Endothelial cell of umbilical vein (primary cell): ENCODE results near the gene FOXJ3. TPM values are rescaled to one million over a fixed set of nuclear protein-coding genes. Genes with fewer than 3 reads are reported as not detected.

Source experiments
- BruUV-seq: library from RNA; stranded (reverse); fragments of 400-500 nt; replicated peaks from 2 replicates; lab custom pipeline; 2021; lab: Mats Ljungman, UMichigan
- CTCF ChIA-PET: fragments of 300-600, 350-600 bp; sonication (Branson Sonifier 250); formaldehyde crosslinking; loops from one replicate; lab custom pipeline; 2021; ENCODE audit warnings: antibody characterized with exemption, inconsistent platforms; lab: Charles Lee
- POLR2A ChIA-PET: fragments of 300-600, 350-600 bp; sonication (Branson Sonifier 250); formaldehyde crosslinking; loops from one replicate; lab custom pipeline; 2021; ENCODE audit warnings: antibody characterized with exemption, inconsistent platforms; lab: Charles Lee
- DNase-seq: peaks from one replicate; pipeline ENCODE4 v3.0.0-alpha.2; 2011; ENCODE audit warnings: low read depth, low spot score
- FAIRE-seq: peaks from 2 replicates; lab custom pipeline; 2011; peaks lifted over from hg19 to GRCh38; lab: Jason Lieb, UNC
- H2AFZ ChIP-seq: 2 replicates; pipeline ENCODE4 v1.6.0; 2012; ENCODE audit warnings: low read depth, low read length, control low read depth, inconsistent platforms
- H3K27ac ChIP-seq: 2 replicates; pipeline ENCODE4 v1.5.1; 2011; ENCODE audit warnings: low read depth, mild to moderate bottlenecking, control low read depth, low read length, moderate library complexity; ENCODE audit not compliant: insufficient read depth
- H3K27me3 ChIP-seq, 2 experiments: 2 replicates each; pipeline versions ENCODE4 v1.6.0 to v1.6.1; 2011; ENCODE audit warnings: low read length in 2 of 2, mixed read lengths in 1 of 2; ENCODE audit not compliant: control insufficient read depth in 2 of 2, insufficient read depth in 2 of 2
- H3K36me3 ChIP-seq, 2 experiments: 2 replicates in 1 of 2; 3 replicates in 1 of 2; pipeline ENCODE4 v1.5.1; 2011; ENCODE audit warnings: low read length in 2 of 2, mild to moderate bottlenecking in 1 of 2, moderate library complexity in 1 of 2; ENCODE audit not compliant: control insufficient read depth in 2 of 2, insufficient read depth in 2 of 2; ENCODE audit errors: extremely low read depth in 1 of 2
- H3K4me1 ChIP-seq: 3 replicates; pipeline ENCODE4 v1.5.1; 2011; ENCODE audit warnings: mild to moderate bottlenecking, low read length; ENCODE audit not compliant: control insufficient read depth, insufficient read depth; ENCODE audit errors: extremely low read depth
- H3K4me2 ChIP-seq: 2 replicates; pipeline ENCODE4 v1.6.1; 2011; ENCODE audit warnings: low read length, control low read depth, mixed read lengths; ENCODE audit not compliant: insufficient read depth
- H3K4me3 ChIP-seq, 3 experiments: fragments of 200-600 bp in 1 of 3; sonication (generic), shearing (Covaris generic) in 1 of 3; replicated peaks in 1 of 3; 2 replicates each; pipeline ENCODE4 v1.5.1; 2011 to 2016; ENCODE audit warnings: control low read depth in 3 of 3, low read length in 3 of 3, mild to moderate bottlenecking in 2 of 3, inconsistent platforms in 1 of 3, low read depth in 1 of 3, moderate library complexity in 1 of 3; ENCODE audit not compliant: insufficient read depth in 1 of 3
- H3K79me2 ChIP-seq: 2 replicates; pipeline ENCODE4 v1.6.0; 2012; ENCODE audit warnings: low read length, inconsistent platforms; ENCODE audit not compliant: control insufficient read depth, insufficient read depth
- H3K9ac ChIP-seq: replicated peaks from 2 replicates; pipeline ENCODE3; 2011; ENCODE audit warnings: low read length, control low read depth; ENCODE audit not compliant: insufficient read depth; ENCODE audit errors: extremely low read depth
- H3K9me1 ChIP-seq: replicated peaks from 3 replicates; pipeline ENCODE4 v1.6.0; 2011; ENCODE audit warnings: mild to moderate bottlenecking, low read length; ENCODE audit not compliant: control insufficient read depth, insufficient read depth; ENCODE audit errors: extremely low read depth
- H3K9me3 ChIP-seq: replicated peaks from 2 replicates; pipeline ENCODE4 v1.5.1; 2012; ENCODE audit warnings: low read length, inconsistent platforms; ENCODE audit not compliant: control insufficient read depth, insufficient read depth
- H4K20me1 ChIP-seq: replicated peaks from 2 replicates; pipeline ENCODE3; 2011; ENCODE audit warnings: mild to moderate bottlenecking, low read length; ENCODE audit not compliant: control insufficient read depth, insufficient read depth; ENCODE audit errors: extremely low read depth
- CTCF ChIP-seq, 2 donors: IDR thresholded peaks; 1 replicate in 1 of 2; 2 replicates in 1 of 2; pipeline ENCODE4 v1.5.1; 2011; ENCODE audit warnings: low read length in 2 of 2, mild to moderate bottlenecking in 2 of 2, moderate library complexity in 2 of 2, control low read depth in 1 of 2, inconsistent platforms in 1 of 2, low read depth in 1 of 2; ENCODE audit not compliant: insufficient read depth in 1 of 2; ENCODE audit errors: extremely low read depth in 1 of 2
- EZH2 ChIP-seq: IDR thresholded peaks from 2 replicates; pipeline ENCODE4 v1.6.1; 2012; ENCODE audit warnings: borderline replicate concordance, low read depth, mild to moderate bottlenecking, moderate library complexity, low read length, inconsistent platforms; ENCODE audit not compliant: severe bottlenecking
- FOS ChIP-seq: IDR thresholded peaks from 2 replicates; pipeline ENCODE4 v1.6.1; 2011; ENCODE audit warnings: mild to moderate bottlenecking, low read length, moderate library complexity, borderline replicate concordance; ENCODE audit not compliant: insufficient read depth
- GATA2 ChIP-seq: IDR thresholded peaks from 2 replicates; pipeline ENCODE4 v1.7.0; 2011; ENCODE audit warnings: low read depth, mild to moderate bottlenecking, moderate library complexity, mixed read lengths, low read length; ENCODE audit not compliant: insufficient read length, insufficient read depth
- JUN ChIP-seq: IDR thresholded peaks from 2 replicates; pipeline ENCODE4 v1.6.1; 2011; ENCODE audit warnings: borderline replicate concordance, low read depth; ENCODE audit not compliant: insufficient read length, insufficient read depth
- MAX ChIP-seq: IDR thresholded peaks from 2 replicates; pipeline ENCODE4 v1.6.1; 2011; ENCODE audit not compliant: insufficient read depth, insufficient read length
- MYC ChIP-seq: IDR thresholded peaks from one replicate; pipeline ENCODE4 v1.6.1; 2011; ENCODE audit warnings: mild to moderate bottlenecking, low read depth, low read length
- POLR2A ChIP-seq: IDR thresholded peaks from 2 replicates; pipeline ENCODE4 v1.6.1; 2012; ENCODE audit warnings: low read depth, mild to moderate bottlenecking, control low read depth, low read length
- POLR2AphosphoS5 ChIP-seq: IDR thresholded peaks from 2 replicates; pipeline ENCODE4 v1.6.1; 2012; ENCODE audit warnings: low read depth, mild to moderate bottlenecking, control low read depth, low read length, moderate library complexity; ENCODE audit not compliant: insufficient read depth
- dilution Hi-C: fragments of 300-500 bp; cut with MboI; formaldehyde crosslinking; loops from one replicate; pipeline ENCODE4 v1.15.0; 2019; ENCODE audit warnings: low sequenced_read_pairs; ENCODE audit not compliant: extremely low pct_ligation_motif_present
- intact Hi-C: fragments of 100-400 bp; cut with micrococcal nuclease; formaldehyde crosslinking; loops from one replicate; pipeline ENCODE4 v1.10.0; 2022
- polyA plus RNA-seq, 4 experiments: library from polyadenylated mRNA; depleted of rRNA in 3 of 4; stranded (reverse) in 3 of 4; unstranded in 1 of 4; fragments of >200 nt; gene quantifications; 2 replicates each; pipeline versions ENCODE4 v1.2.1 to v1.2.3, GENCODE V29; 2011 to 2012; ENCODE audit warnings: missing spikeins in 1 of 4
- total RNA-seq: library from RNA; stranded (reverse); gene quantifications from 2 replicates; pipeline ENCODE4 v1.2.3, GENCODE V29; 2021

FOXJ3 gene
- total and polyA plus RNA-seq, 2 donors (not counting 3 experiments of a cell fraction or from before 2014, with no cell fraction given): 34.7 to 38.8 TPM

- CTCF ChIA-PET: interaction anchor here (1.0 to 3.1 kb wide), 11 partner anchors 24 to 574 kb away, joined by 3 to 58 read pairs (median 5); no protein-coding TSS in a partner anchor
- Histone ChIP-seq H3K27ac (no peak overlapping the region), H3K4me3 (no peak overlapping the region), H3K9ac (no peak overlapping the region), H3K9me1 (no peaks in the 10 kb centered on the region), H3K36me3 (no peaks in the 10 kb centered on the region), H3K27me3 (peaks cover 17 to 22% of the 10 kb centered on the region in 2 experiments), H3K9me3 (no peaks in the 10 kb centered on the region), H3K4me2 (no peak overlapping the region), H3K4me1 (no peaks in the 10 kb centered on the region), H4K20me1 (no peaks in the 10 kb centered on the region), H3K79me2 (no peaks in the 10 kb centered on the region), H2AFZ (no peak overlapping the region)
- DNase-seq (no peak), FAIRE-seq (no peak)
- dilution Hi-C loops: no loop called here
- BruUV-seq: no TSS peak
- POLR2A ChIA-PET: no interaction called here
- intact Hi-C loops: loop anchor here (5.0 to 10.0 kb wide), 2 partner anchors 333 to 429 kb away; no protein-coding TSS in a partner anchor
- TF ChIP-seq JUN: no peak
- no peak for TF ChIP-seq POLR2A
- TF ChIP-seq EZH2: no peak
- no peak for TF ChIP-seq CTCF (IDR thresholded peaks at IDR 0.05; ENCODE audit: extremely low read depth in 1 of 2, insufficient read depth in 1 of 2, low read depth in 1 of 2, low read length in 2 of 2)
- TF ChIP-seq MAX: no peak
- TF ChIP-seq GATA2: no peak
- TF ChIP-seq POLR2AphosphoS5: no peak
- TF ChIP-seq FOS: no peak
- TF ChIP-seq MYC: no peak
Observed at GRCh38 chr1:42148166-42148565, 186.9 kb downstream of the FOXJ3 start.
